HL-60 (cell line): ENCODE results near the gene RALBP1.

ENCODE experiments used
- CTCF ChIP-seq: IDR thresholded peaks from one replicate; pipeline ENCODE4 v1.5.1; 2011; ENCODE audit warnings: low read length, control low read depth, inconsistent platforms; ENCODE audit not compliant: insufficient read depth
- POLR2AphosphoS5 ChIP-seq: IDR thresholded peaks from 2 replicates; pipeline ENCODE4 v1.6.1; 2012; ENCODE audit warnings: low read depth
- REST ChIP-seq: IDR thresholded peaks from 2 replicates; pipeline ENCODE4 v1.6.1; 2012; ENCODE audit warnings: low read depth; ENCODE audit not compliant: insufficient replicate concordance

GRCh38 chr18:9428301-9428706, 47.0 kb upstream of the RALBP1 start:
- no peak for TF ChIP-seq CTCF
- TF ChIP-seq REST = no peak
- TF ChIP-seq POLR2AphosphoS5 = no peak
